ENCODE results near the gene CACNA1G.

- TF ChIP-seq, protein P1, sequence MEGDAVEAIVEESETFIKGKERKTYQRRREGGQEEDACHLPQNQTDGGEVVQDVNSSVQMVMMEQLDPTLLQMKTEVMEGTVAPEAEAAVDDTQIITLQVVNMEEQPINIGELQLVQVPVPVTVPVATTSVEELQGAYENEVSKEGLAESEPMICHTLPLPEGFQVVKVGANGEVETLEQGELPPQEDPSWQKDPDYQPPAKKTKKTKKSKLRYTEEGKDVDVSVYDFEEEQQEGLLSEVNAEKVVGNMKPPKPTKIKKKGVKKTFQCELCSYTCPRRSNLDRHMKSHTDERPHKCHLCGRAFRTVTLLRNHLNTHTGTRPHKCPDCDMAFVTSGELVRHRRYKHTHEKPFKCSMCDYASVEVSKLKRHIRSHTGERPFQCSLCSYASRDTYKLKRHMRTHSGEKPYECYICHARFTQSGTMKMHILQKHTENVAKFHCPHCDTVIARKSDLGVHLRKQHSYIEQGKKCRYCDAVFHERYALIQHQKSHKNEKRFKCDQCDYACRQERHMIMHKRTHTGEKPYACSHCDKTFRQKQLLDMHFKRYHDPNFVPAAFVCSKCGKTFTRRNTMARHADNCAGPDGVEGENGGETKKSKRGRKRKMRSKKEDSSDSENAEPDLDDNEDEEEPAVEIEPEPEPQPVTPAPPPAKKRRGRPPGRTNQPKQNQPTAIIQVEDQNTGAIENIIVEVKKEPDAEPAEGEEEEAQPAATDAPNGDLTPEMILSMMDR (optimal IDR thresholded peaks at IDR 0.05 in 1 of 3, IDR thresholded peaks at IDR 0.05 in 1 of 3, conservative IDR thresholded peaks at IDR 0.05 in 1 of 3; ENCODE audit: extremely low read depth in 1 of 3, insufficient read depth in 2 of 3, low read length in 3 of 3), result no peak
- TF ChIP-seq EZH2 (IDR thresholded peaks at IDR 0.05; ENCODE audit: low read length), result no peak
These were observed 101.4 kb downstream of the CACNA1G start for GRCh38 chr17:50661795-50662391.
